Epithelial cell of proximal tubule (primary cell): Measurements from ENCODE around the gene NTSR1. TPM values are rescaled to one million over a fixed set of nuclear protein-coding genes. Genes with fewer than 3 reads are reported as not detected.

Experiments used
- DNase-seq: peaks from one replicate; pipeline ENCODE4 v3.0.0-alpha.2; 2011; ENCODE audit warnings: low read depth
- H3K4me3 ChIP-seq: 2 replicates; pipeline ENCODE4 v1.5.1; 2011; ENCODE audit warnings: low read depth, mild to moderate bottlenecking, low read length
- total RNA-seq: library from RNA; depleted of rRNA; stranded (reverse); fragments of >200 nt; gene quantifications from 2 replicates; pipeline ENCODE4 v1.2.3, GENCODE V29; 2015
- TF ChIP-seq, protein P1 (sequence below): conservative IDR thresholded peaks from 2 replicates; pipeline ENCODE4 v1.5.1; 2012; ENCODE audit warnings: low read depth, mild to moderate bottlenecking, low read length

The NTSR1 gene
- total RNA-seq, 1 donor from 2014 or later, result not detected

- TF ChIP-seq, protein P1, sequence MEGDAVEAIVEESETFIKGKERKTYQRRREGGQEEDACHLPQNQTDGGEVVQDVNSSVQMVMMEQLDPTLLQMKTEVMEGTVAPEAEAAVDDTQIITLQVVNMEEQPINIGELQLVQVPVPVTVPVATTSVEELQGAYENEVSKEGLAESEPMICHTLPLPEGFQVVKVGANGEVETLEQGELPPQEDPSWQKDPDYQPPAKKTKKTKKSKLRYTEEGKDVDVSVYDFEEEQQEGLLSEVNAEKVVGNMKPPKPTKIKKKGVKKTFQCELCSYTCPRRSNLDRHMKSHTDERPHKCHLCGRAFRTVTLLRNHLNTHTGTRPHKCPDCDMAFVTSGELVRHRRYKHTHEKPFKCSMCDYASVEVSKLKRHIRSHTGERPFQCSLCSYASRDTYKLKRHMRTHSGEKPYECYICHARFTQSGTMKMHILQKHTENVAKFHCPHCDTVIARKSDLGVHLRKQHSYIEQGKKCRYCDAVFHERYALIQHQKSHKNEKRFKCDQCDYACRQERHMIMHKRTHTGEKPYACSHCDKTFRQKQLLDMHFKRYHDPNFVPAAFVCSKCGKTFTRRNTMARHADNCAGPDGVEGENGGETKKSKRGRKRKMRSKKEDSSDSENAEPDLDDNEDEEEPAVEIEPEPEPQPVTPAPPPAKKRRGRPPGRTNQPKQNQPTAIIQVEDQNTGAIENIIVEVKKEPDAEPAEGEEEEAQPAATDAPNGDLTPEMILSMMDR, result no peak
- H3K4me3 ChIP-seq, result no peak overlapping the region
- no peak for DNase-seq
These were observed 26.2 kb downstream of the NTSR1 start for GRCh38 chr20:62734881-62735280.

GRCh38 chr20:62735331-62735821 is 26.7 kb downstream of the NTSR1 start:
- DNase-seq, result no peak
- no peak overlapping the region for H3K4me3 ChIP-seq
- TF ChIP-seq, protein P1, result no peak

DNA sequence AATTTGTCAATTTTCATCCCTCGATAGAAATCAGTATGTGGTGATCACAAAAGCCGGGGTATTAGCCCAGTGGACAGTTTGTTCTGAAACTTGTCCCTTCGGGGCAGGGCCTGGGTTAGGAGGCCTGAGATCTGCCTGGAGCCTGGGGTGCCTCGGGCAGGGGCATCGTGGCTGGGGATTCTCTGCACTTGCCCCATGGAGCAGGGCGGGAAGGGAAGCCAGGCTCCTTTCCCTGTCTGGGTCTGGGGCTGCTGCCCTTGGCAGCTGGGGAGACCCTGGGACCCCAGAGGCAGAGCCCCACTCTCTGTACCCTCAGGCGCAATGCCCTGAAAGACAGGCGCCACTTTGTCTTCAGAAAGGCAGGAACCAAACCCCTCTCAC is 27.4 kb downstream of the NTSR1 start:
- H3K4me3 ChIP-seq, result no peak overlapping the region
- TF ChIP-seq, protein P1, result no peak
- no peak for DNase-seq

GRCh38 chr20:62736407-62737071 is 27.9 kb downstream of the NTSR1 start:
- H3K4me3 ChIP-seq, result no peak overlapping the region
- DNase-seq, result no peak
- TF ChIP-seq, protein P1, result no peak

DNA sequence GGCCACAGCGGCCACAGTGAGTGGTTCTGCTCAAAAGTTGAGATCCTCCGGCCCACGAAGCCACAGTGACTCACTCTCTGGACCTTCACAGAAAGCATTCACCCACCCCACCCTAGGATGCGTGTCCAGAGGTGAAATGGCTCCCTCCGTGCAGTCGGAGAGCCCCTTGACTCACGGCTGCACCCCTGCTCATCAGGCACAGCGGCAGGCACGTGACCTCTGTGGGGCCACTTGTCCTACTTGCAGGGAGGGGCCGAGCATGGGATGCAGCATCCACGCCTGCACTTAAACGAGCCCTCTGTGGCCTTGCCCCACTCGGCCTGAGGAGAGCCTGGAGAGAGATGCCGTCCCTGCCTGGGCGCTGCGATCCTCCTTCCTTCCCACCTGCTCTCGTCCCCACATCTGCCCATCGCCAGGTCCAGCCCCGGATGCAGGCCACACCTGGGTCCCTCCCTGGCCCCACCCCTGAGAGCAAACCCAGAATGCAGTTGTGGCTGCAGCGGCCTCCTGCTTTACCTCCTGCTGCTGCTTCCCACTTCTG is 28.7 kb downstream of the NTSR1 start:
- no peak overlapping the region for H3K4me3 ChIP-seq
- TF ChIP-seq, protein P1, result no peak
- DNase-seq, result no peak

GRCh38 chr20:62738025-62738881 is 29.6 kb downstream of the NTSR1 start:
- no peak overlapping the region for H3K4me3 ChIP-seq
- TF ChIP-seq, protein P1, result no peak
- no peak for DNase-seq
